ENCODE results near the gene GOLGA1.
A peak's percentile ranks its signal among the peaks of the same experiment; 100 is the strongest.

Gene GOLGA1

GRCh38 chr9:124877021-124877782 lies 63.7 kb downstream of the GOLGA1 start:
- no peak for DNase-seq (ENCODE audit: low read depth)
- H3K4me3 ChIP-seq (replicated peaks; ENCODE audit: low read depth, low read length): no peak overlapping the region
- no peak for TF ChIP-seq CTCF (IDR thresholded peaks at IDR 0.05; ENCODE audit: low read length, missing control alignments)

GRCh38 chr9:124875501-124875900 lies 65.4 kb downstream of the GOLGA1 start:
- no peak overlapping the region for H3K4me3 ChIP-seq (replicated peaks; ENCODE audit: low read depth, low read length)
- DNase-seq (ENCODE audit: low read depth): no peak
- TF ChIP-seq CTCF (IDR thresholded peaks at IDR 0.05; ENCODE audit: low read length, missing control alignments): no peak

- TF ChIP-seq CTCF (IDR thresholded peaks at IDR 0.05; ENCODE audit: low read length, missing control alignments): no peak
- no peak overlapping the region for H3K4me3 ChIP-seq (replicated peaks; ENCODE audit: low read depth, low read length)
- no peak for DNase-seq (ENCODE audit: low read depth)
Measured at GRCh38 chr9:124873664-124874063, 67.2 kb downstream of the GOLGA1 start.

GRCh38 chr9:124871156-124871561 lies 69.7 kb downstream of the GOLGA1 start:
- TF ChIP-seq CTCF (IDR thresholded peaks at IDR 0.05; ENCODE audit: low read length, missing control alignments): no peak
- DNase-seq (ENCODE audit: low read depth): no peak
- peak overlapping the region; percentile 94 for H3K4me3 ChIP-seq (replicated peaks; ENCODE audit: low read depth, low read length)

GRCh38 chr9:124870723-124871122 lies 70.2 kb downstream of the GOLGA1 start:
- no peak for TF ChIP-seq CTCF (IDR thresholded peaks at IDR 0.05; ENCODE audit: low read length, missing control alignments)
- peak overlapping the region; percentile 94 for H3K4me3 ChIP-seq (replicated peaks; ENCODE audit: low read depth, low read length)
- no peak for DNase-seq (ENCODE audit: low read depth)

- TF ChIP-seq CTCF (IDR thresholded peaks at IDR 0.05; ENCODE audit: low read length, missing control alignments): no peak
- DNase-seq (ENCODE audit: low read depth): peak; percentile 48
- peak overlapping the region; percentile 94 for H3K4me3 ChIP-seq (replicated peaks; ENCODE audit: low read depth, low read length)
Measured at GRCh38 chr9:124869986-124870560, 70.8 kb downstream of the GOLGA1 start.

Measured in fibroblast of pulmonary artery (primary cell).